T-helper 22 cell (primary cell): ENCODE measurements around the gene GNPDA1.
A peak's percentile ranks its signal among the peaks of the same experiment; 100 is the strongest.

ENCODE experiments used
- DNase-seq: peaks from one replicate; pipeline ENCODE4 v3.0.0-alpha.2; 2020; ENCODE audit warnings: low read depth

The GNPDA1 gene

GRCh38 chr5:141994511-141995136 is 18.2 kb downstream of the GNPDA1 start:
- no peak for DNase-seq

DNA sequence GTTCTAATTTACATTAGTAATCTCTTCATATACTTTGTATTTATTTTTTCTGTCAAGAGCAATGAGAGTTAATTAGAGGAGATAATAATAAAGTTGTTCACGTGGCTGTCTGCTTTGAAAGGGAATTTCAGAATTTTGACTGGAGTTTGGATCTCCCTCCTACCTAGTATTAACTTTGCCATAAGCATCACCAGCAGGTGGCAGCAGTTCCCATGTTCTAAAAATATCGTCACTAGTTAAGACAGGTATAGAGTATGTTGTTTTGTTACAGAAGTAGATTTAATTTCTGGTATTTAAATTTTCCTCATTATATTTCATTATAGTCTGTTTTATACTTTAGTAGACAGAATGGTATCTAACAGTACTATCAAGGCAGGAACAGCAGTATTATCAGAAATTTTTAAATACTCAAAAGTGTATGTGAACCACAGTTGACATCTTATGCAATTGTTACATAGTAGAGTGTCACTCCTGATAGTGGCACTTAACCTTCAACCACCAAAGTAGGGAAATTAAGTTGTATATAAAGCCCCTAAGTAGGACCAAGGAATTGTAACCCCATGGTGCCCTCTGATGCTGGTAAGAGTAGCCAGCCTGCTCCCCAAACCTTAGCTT is 20.4 kb downstream of the GNPDA1 start:
- peak; percentile 38 for DNase-seq

- no peak for DNase-seq
Observed at GRCh38 chr5:141989720-141990119, 23.1 kb downstream of the GNPDA1 start.

- no peak for DNase-seq
Observed at GRCh38 chr5:141986072-141986471, 26.8 kb downstream of the GNPDA1 start.

DNA sequence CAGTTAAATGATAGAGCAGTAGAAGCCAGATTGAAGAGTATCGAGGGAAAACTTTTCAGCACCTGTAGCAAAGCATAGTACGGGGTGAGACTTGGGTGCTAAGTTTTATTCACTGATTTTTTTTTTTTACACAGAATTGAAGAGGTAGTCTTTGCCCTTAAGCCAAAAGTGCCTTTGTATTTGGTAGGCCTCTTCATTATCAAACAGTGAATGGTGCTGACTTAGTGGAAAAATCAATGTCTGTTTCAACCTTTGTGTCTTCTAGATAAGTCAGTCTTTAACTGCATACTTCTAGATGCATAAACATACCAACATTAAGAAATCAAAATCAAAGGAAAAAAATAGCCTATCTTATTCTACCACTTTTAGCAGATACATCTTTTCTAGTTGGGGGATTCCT is 30.2 kb downstream of the GNPDA1 start:
- no peak for DNase-seq

- no peak for DNase-seq
Observed at GRCh38 chr5:141978389-141978788, 34.4 kb downstream of the GNPDA1 start.

- DNase-seq: no peak
Observed at GRCh38 chr5:141976176-141976575, 36.7 kb downstream of the GNPDA1 start.

GRCh38 chr5:141973871-141974595 is 38.8 kb downstream of the GNPDA1 start:
- DNase-seq: no peak

- DNase-seq: no peak
Observed at GRCh38 chr5:141969783-141970771, 42.8 kb downstream of the GNPDA1 start.

- peak; percentile 91 for DNase-seq
Observed at GRCh38 chr5:141968914-141969608, 43.8 kb downstream of the GNPDA1 start, which contains the start of gene RNF14. Gene RNF14 (plus strand): TSS chr5:141969105. CDS start chr5:141973589, 4,484 bp downstream.

DNA sequence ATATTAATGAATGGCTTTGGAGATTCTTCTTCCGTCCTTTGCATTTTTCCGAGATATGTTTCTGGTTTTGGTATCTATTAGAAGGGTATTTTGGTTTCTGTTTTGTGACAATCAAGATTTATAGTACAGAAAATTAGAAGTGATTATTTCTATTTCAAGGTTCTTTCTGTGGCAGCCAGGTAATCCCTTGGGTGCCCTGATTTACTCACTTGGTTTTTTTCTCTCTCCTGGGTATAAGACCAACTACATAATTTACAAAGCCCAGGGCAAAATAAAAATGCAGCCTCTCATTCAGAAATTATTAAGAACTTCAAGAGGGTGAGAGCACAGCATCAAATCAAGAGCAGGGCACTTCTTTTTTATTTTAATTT is 45.9 kb downstream of the GNPDA1 start:
- DNase-seq: no peak

GRCh38 chr5:141966275-141966962 is 46.4 kb downstream of the GNPDA1 start:
- DNase-seq: no peak

DNA sequence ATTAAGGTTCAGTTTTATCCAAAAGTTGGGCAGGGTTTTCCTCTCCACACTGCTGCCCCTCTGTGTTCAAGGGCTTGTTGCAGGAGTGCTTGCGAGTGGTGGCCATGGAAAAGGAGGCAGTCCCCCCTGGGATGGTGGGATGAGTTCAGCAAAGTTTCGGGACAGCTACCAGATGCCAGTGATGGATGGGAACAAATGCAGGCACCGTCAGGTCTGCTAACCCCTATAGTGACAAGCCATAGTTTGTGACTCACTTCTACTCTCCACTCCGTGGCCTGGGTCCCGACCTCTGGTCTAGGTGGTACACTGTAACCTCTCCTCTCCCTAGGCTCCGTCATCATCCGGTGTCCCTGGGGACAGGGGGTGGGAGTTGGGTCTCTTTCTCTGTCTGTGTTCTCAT is 47.8 kb downstream of the GNPDA1 start:
- DNase-seq: no peak

DNA sequence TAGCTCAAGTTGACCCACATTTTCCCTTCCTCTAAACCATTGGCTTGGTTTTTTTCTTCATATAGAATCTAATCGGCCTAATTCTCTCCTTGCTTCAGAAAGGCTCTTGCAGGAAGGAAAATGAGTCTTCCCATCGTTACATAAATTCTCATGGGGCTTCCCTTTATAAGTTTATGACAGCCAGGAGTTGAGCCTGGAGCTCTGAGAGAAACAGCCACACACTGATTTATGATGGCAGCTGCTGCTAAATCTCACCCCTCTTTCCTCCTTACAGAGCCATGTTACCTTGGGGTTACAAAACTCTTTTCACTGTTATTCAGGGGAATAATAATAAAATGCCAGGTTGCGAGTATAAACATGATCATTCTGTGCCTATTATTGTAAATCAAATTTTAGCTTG is 49.1 kb downstream of the GNPDA1 start:
- DNase-seq: no peak

DNA sequence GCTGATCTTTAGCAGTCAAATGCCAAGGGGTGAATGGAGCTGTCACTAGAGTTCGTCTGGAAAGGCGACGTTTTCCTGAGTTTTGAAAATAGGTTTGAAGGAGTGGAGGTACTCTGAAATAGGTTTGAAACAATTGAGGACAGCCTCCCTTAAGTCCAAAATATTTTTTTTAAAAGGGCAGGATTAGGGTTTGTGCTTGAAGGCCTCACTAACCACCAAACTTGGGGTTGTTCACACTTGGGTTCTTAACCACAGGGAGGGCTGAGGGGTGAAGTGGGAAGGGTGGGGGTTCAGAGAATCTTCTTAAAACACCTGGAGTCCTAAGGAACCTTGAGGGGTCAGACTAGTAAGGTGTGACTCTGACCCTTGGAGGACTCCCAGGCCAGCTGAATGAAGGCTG is 51.4 kb downstream of the GNPDA1 start:
- DNase-seq: no peak

- DNase-seq: peak; percentile 67
Observed at GRCh38 chr5:141960449-141961323, 52.1 kb downstream of the GNPDA1 start.

DNA sequence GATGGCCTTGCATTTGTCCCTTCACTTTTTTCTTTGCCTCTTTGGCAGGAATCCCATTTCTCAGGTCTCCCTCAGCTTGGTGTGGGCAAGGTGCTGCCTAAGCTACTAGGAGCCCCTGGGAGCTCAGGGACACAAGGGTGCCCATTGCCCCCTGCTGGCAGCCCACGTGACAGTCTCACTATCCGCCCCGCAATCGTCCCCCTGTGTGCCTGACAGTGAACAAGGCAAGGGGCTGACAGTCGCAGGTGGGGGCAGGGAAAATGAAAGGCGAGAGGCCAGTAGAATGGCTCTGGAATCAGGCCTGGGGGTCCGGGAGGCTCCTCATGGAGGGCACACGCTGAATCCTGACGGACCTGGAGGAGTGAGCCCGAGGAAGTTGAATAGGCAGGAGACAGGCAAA is 52.8 kb downstream of the GNPDA1 start:
- no peak for DNase-seq

- DNase-seq: no peak
Observed at GRCh38 chr5:141958546-141959172, 54.2 kb downstream of the GNPDA1 start.

DNA sequence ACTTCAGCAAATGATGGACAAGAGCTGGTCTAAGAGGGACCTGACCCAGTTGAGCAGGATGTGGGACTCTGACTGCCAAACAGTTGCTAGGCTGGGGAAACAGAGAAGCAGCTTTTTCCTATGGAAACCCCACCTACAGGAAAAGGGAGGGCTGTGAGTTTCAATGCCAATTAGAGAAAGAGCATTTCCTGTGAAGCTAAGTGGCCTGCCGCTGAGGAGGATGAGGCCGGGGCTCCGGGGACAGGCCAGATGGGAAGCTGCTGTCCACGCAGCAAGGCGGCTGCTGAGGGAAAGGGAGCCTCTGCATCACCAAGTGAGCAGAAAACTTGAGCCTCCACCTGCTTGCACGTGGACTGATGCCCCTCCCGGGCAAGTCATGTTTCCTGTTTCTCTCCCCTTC is 54.7 kb downstream of the GNPDA1 start, which contains the start of gene PCDH12:
Gene PCDH12, minus strand, starts transcription at position 90 of the 400 bp plus-strand sequence. CDS start 351 bp downstream, outside the sequence.
- no peak for DNase-seq
